ENCODE measurements around the gene KIF18A.
"Not testable (repeated sequence)": the region's sequence is repeated elsewhere in the genome, so short reads cannot be mapped to it uniquely, and the experiment has no call there.

KIF18A gene

GRCh38 chr11:28089378-28089777, 18.6 kb downstream of the KIF18A start:
- no peaks in the 10 kb centered on the region for H3K27me3 ChIP-seq (ENCODE audit: insufficient read depth, low read length)
- H3K4me1 ChIP-seq (ENCODE audit: control insufficient read depth, insufficient read depth, low read length, unreplicated experiment) = peaks cover 26% of the 10 kb centered on the region
- H3K79me2 ChIP-seq (ENCODE audit: control insufficient read depth, insufficient read depth, low read length, unreplicated experiment) = peaks cover 6% of the 10 kb centered on the region
- H3K4me3 ChIP-seq (ENCODE audit: low read depth, low read length) = no peak overlapping the region
- peak overlapping the region; percentile 72 for H3K27ac ChIP-seq (ENCODE audit: low read depth, low read length)
- H2AFZ ChIP-seq (ENCODE audit: low read length, unreplicated experiment) = no peak overlapping the region
- peaks cover 12% of the 10 kb centered on the region for H3K36me3 ChIP-seq (ENCODE audit: insufficient read depth, low read length)

- H3K4me3 ChIP-seq (ENCODE audit: low read depth, low read length); H3K79me2 ChIP-seq (ENCODE audit: control insufficient read depth, insufficient read depth, low read length, unreplicated experiment); H3K36me3 ChIP-seq (ENCODE audit: insufficient read depth, low read length); H2AFZ ChIP-seq (ENCODE audit: low read length, unreplicated experiment); H3K27me3 ChIP-seq (ENCODE audit: insufficient read depth, low read length): not testable (repeated sequence)
- Histone ChIP-seq H3K4me1 (ENCODE audit: control insufficient read depth, insufficient read depth, low read length, unreplicated experiment) (peaks cover 26% of the 10 kb centered on the region), H3K27ac (ENCODE audit: low read depth, low read length) (peak overlapping the region; percentile 12)
Measured at GRCh38 chr11:28087693-28088092, 20.3 kb downstream of the KIF18A start.

- H2AFZ ChIP-seq (ENCODE audit: low read length, unreplicated experiment); H3K4me3 ChIP-seq (ENCODE audit: low read depth, low read length); H3K27me3 ChIP-seq (ENCODE audit: insufficient read depth, low read length); H3K79me2 ChIP-seq (ENCODE audit: control insufficient read depth, insufficient read depth, low read length, unreplicated experiment): not testable (repeated sequence)
- Histone ChIP-seq H3K36me3 (ENCODE audit: insufficient read depth, low read length) (peaks cover 11% of the 10 kb centered on the region), H3K4me1 (ENCODE audit: control insufficient read depth, insufficient read depth, low read length, unreplicated experiment) (peaks cover 26% of the 10 kb centered on the region), H3K27ac (ENCODE audit: low read depth, low read length) (peak overlapping the region; percentile 17; the same call in 1 of the 2 replicates)
Measured at GRCh38 chr11:28087192-28087591, 20.8 kb downstream of the KIF18A start.

DNA sequence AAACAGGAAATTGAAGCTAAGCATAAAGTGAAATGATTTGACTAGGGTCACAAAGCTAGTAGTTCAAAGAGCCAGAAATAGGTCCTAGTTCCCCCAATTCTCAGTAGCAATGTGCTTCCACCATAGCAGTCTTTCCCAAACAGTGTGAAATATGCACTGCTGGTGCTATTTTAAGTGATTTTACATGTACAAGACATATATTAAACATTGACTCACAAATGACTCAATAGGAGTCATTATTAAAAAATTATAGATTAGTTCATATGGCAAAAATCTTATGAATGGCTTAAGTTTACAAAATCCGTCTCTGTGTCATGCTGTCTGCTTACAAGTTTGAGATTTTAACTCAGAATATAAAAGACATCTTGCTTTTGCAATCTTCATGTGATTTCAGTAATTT, 21.4 kb downstream of the KIF18A start:
- H2AFZ ChIP-seq (ENCODE audit: low read length, unreplicated experiment) = no peak overlapping the region
- peak overlapping the region; percentile 73 for H3K27ac ChIP-seq (ENCODE audit: low read depth, low read length)
- peaks cover 4% of the 10 kb centered on the region for H3K79me2 ChIP-seq (ENCODE audit: control insufficient read depth, insufficient read depth, low read length, unreplicated experiment)
- H3K4me3 ChIP-seq (ENCODE audit: low read depth, low read length) = no peak overlapping the region
- peaks cover 26% of the 10 kb centered on the region for H3K4me1 ChIP-seq (ENCODE audit: control insufficient read depth, insufficient read depth, low read length, unreplicated experiment)
- H3K36me3 ChIP-seq (ENCODE audit: insufficient read depth, low read length) = peaks cover 17% of the 10 kb centered on the region
- H3K27me3 ChIP-seq (ENCODE audit: insufficient read depth, low read length) = no peaks in the 10 kb centered on the region

- H3K4me3 ChIP-seq (ENCODE audit: low read depth, low read length) = no peak overlapping the region
- H3K27me3 ChIP-seq (ENCODE audit: insufficient read depth, low read length) = no peaks in the 10 kb centered on the region
- H3K4me1 ChIP-seq (ENCODE audit: control insufficient read depth, insufficient read depth, low read length, unreplicated experiment) = peaks cover 14% of the 10 kb centered on the region
- H3K79me2 ChIP-seq (ENCODE audit: control insufficient read depth, insufficient read depth, low read length, unreplicated experiment) = no peaks in the 10 kb centered on the region
- no peak overlapping the region for H2AFZ ChIP-seq (ENCODE audit: low read length, unreplicated experiment)
- peaks cover 24% of the 10 kb centered on the region for H3K36me3 ChIP-seq (ENCODE audit: insufficient read depth, low read length)
- H3K27ac ChIP-seq (ENCODE audit: low read depth, low read length) = no peak overlapping the region
Measured at GRCh38 chr11:28083118-28083517, 24.8 kb downstream of the KIF18A start.

- Histone ChIP-seq H3K27me3 (ENCODE audit: insufficient read depth, low read length) (no peaks in the 10 kb centered on the region), H3K4me1 (ENCODE audit: control insufficient read depth, insufficient read depth, low read length, unreplicated experiment) (peaks cover 18% of the 10 kb centered on the region), H3K4me3 (ENCODE audit: low read depth, low read length) (no peak overlapping the region), H3K36me3 (ENCODE audit: insufficient read depth, low read length) (peaks cover 32% of the 10 kb centered on the region), H3K27ac (ENCODE audit: low read depth, low read length) (no peak overlapping the region), H2AFZ (ENCODE audit: low read length, unreplicated experiment) (no peak overlapping the region), H3K79me2 (ENCODE audit: control insufficient read depth, insufficient read depth, low read length, unreplicated experiment) (no peaks in the 10 kb centered on the region)
Measured at GRCh38 chr11:28077521-28077920, 30.4 kb downstream of the KIF18A start.

DNA sequence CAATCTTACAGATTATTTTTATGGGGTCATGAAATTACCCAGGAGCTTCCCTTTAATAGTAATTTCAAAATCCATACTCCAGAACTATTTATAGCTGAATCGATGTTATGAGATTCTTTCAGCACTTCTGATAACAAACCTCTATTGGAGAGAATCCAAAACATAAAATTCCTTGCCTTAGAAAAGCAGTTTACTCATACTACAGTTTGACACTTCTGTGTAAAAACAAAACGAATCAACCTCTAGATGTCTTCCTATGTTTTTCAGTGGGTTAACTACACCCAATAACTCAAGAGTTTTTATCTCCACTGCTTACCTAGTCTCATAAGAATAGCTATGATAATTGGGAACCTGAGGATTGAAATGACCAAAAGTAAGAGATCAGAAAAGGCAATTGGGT, 35.6 kb downstream of the KIF18A start:
- Histone ChIP-seq H3K36me3 (ENCODE audit: insufficient read depth, low read length) (peaks cover 5% of the 10 kb centered on the region), H2AFZ (ENCODE audit: low read length, unreplicated experiment) (no peak overlapping the region)

GRCh38 chr11:28071305-28071704, 36.7 kb downstream of the KIF18A start:
- Histone ChIP-seq H3K27me3 (ENCODE audit: insufficient read depth, low read length) (no peaks in the 10 kb centered on the region), H3K79me2 (ENCODE audit: control insufficient read depth, insufficient read depth, low read length, unreplicated experiment) (no peaks in the 10 kb centered on the region), H3K36me3 (ENCODE audit: insufficient read depth, low read length) (peaks cover 4% of the 10 kb centered on the region), H3K4me3 (ENCODE audit: low read depth, low read length) (no peak overlapping the region), H2AFZ (ENCODE audit: low read length, unreplicated experiment) (no peak overlapping the region), H3K27ac (ENCODE audit: low read depth, low read length) (no peak overlapping the region), H3K4me1 (ENCODE audit: control insufficient read depth, insufficient read depth, low read length, unreplicated experiment) (peaks cover 21% of the 10 kb centered on the region)

More for the DNA sequence above, 35.6 kb downstream of the KIF18A start:
- Histone ChIP-seq H3K79me2 (ENCODE audit: control insufficient read depth, insufficient read depth, low read length, unreplicated experiment) (no peaks in the 10 kb centered on the region), H3K4me1 (ENCODE audit: control insufficient read depth, insufficient read depth, low read length, unreplicated experiment) (peaks cover 21% of the 10 kb centered on the region), H3K27ac (ENCODE audit: low read depth, low read length) (no peak overlapping the region; the same call in 1 of the 2 replicates), H3K27me3 (ENCODE audit: insufficient read depth, low read length) (no peaks in the 10 kb centered on the region), H3K4me3 (ENCODE audit: low read depth, low read length) (peak overlapping the region; percentile 11; the same call in 1 of the 2 replicates)

- no peaks in the 10 kb centered on the region for H3K27me3 ChIP-seq (ENCODE audit: insufficient read depth, low read length)
- no peak overlapping the region for H3K4me3 ChIP-seq (ENCODE audit: low read depth, low read length)
- H3K4me1 ChIP-seq (ENCODE audit: control insufficient read depth, insufficient read depth, low read length, unreplicated experiment) = no peaks in the 10 kb centered on the region
- H3K27ac ChIP-seq (ENCODE audit: low read depth, low read length) = no peak overlapping the region
- H3K36me3 ChIP-seq (ENCODE audit: insufficient read depth, low read length) = peaks cover 19% of the 10 kb centered on the region
- H3K79me2 ChIP-seq (ENCODE audit: control insufficient read depth, insufficient read depth, low read length, unreplicated experiment) = no peaks in the 10 kb centered on the region
- H2AFZ ChIP-seq (ENCODE audit: low read length, unreplicated experiment) = no peak overlapping the region
Measured at GRCh38 chr11:28058333-28058732, 49.6 kb downstream of the KIF18A start.

DNA sequence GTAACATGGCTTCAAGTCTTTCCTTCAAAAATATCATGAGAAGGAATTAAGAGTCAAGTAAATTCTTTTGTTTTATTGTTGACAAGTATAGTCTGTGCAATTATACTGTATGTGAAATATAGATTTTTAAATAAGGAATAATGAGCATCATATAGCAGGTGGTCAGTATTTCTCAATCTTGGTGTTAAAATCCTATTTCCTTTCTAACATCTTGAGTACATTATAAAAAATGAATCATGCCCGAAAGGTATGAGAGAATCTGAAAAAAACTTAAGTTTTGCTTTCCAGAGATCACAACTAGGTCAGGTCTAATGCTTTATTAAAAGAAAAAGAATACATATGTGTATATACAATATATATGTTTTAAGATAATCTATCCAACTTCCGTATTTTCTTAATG, 53.1 kb downstream of the KIF18A start:
- Histone ChIP-seq H3K36me3 (ENCODE audit: insufficient read depth, low read length) (peaks cover 3% of the 10 kb centered on the region; the same call in 1 of the 2 replicates), H3K27me3 (ENCODE audit: insufficient read depth, low read length) (no peaks in the 10 kb centered on the region), H3K4me3 (ENCODE audit: low read depth, low read length) (no peak overlapping the region), H3K4me1 (ENCODE audit: control insufficient read depth, insufficient read depth, low read length, unreplicated experiment) (peaks cover 16% of the 10 kb centered on the region), H2AFZ (ENCODE audit: low read length, unreplicated experiment) (no peak overlapping the region), H3K79me2 (ENCODE audit: control insufficient read depth, insufficient read depth, low read length, unreplicated experiment) (no peaks in the 10 kb centered on the region), H3K27ac (ENCODE audit: low read depth, low read length) (no peak overlapping the region)

- Histone ChIP-seq H3K27ac (ENCODE audit: low read depth, low read length) (0 out of 2 replicates have a peak overlapping the region, but pooled peaks have one; percentile 9), H3K79me2 (ENCODE audit: control insufficient read depth, insufficient read depth, low read length, unreplicated experiment) (no peaks in the 10 kb centered on the region), H3K4me3 (ENCODE audit: low read depth, low read length) (peak overlapping the region; percentile 32; the same call in 1 of the 2 replicates), H2AFZ (ENCODE audit: low read length, unreplicated experiment) (peak overlapping the region; percentile 20), H3K4me1 (ENCODE audit: control insufficient read depth, insufficient read depth, low read length, unreplicated experiment) (peaks cover 23% of the 10 kb centered on the region), H3K27me3 (ENCODE audit: insufficient read depth, low read length) (no peaks in the 10 kb centered on the region), H3K36me3 (ENCODE audit: insufficient read depth, low read length) (no peaks in the 10 kb centered on the region)
Measured at GRCh38 chr11:28049338-28050216, 58.4 kb downstream of the KIF18A start.
